Lung (tissue), 12 donors: ENCODE results near the gene GRK6. TPM values are rescaled to one million over a fixed set of nuclear protein-coding genes. Genes with fewer than 3 reads are reported as not detected.

ENCODE experiments used
- ATAC-seq: fragments of 200-7000 bp; cut with Tn5 transposase; one replicate; pipeline ENCODE4 v1.9.1; 2020; ENCODE audit warnings: moderate number of reproducible peaks; ENCODE audit not compliant: insufficient read depth, low FRiP score
- DNase-seq, 3 donors: peaks; one replicate each; pipeline ENCODE4 v3.0.0-alpha.2; 2013 to 2017
- H3K27ac ChIP-seq, 2 donors: one replicate each; pipeline ENCODE4 v1.5.1; 2013; ENCODE audit warnings: mild to moderate bottlenecking in 2 of 2, moderate library complexity in 2 of 2, control low read depth in 1 of 2, inconsistent platforms in 1 of 2, low read depth in 1 of 2, low read length in 1 of 2
- H3K27me3 ChIP-seq, 3 donors: one replicate each; pipeline ENCODE4 v1.5.1; 2013; ENCODE audit warnings: low read length in 2 of 3; ENCODE audit not compliant: control insufficient read depth in 3 of 3, insufficient read depth in 3 of 3
- H3K36me3 ChIP-seq, 4 donors: one replicate each; pipeline ENCODE4 v1.5.1; 2013; ENCODE audit warnings: low read length in 4 of 4, mild to moderate bottlenecking in 1 of 4, moderate library complexity in 1 of 4; ENCODE audit not compliant: control insufficient read depth in 4 of 4, insufficient read depth in 4 of 4
- H3K4me1 ChIP-seq, 5 donors: one replicate each; pipeline ENCODE4 v1.5.1; 2013; ENCODE audit warnings: low read length in 5 of 5, mild to moderate bottlenecking in 2 of 5, moderate library complexity in 1 of 5; ENCODE audit not compliant: control insufficient read depth in 5 of 5, insufficient read depth in 5 of 5
- H3K4me3 ChIP-seq: one replicate; pipeline ENCODE4 v1.5.1; 2013; ENCODE audit warnings: mild to moderate bottlenecking, control low read depth, moderate library complexity
- H3K9ac ChIP-seq, 2 donors: one replicate each; pipeline ENCODE4 v1.5.1; 2013; ENCODE audit warnings: low read length in 2 of 2, control low read depth in 1 of 2; ENCODE audit not compliant: insufficient read depth in 1 of 2
- H3K9me3 ChIP-seq, 4 donors: one replicate each; pipeline ENCODE4 v1.5.1; 2013; ENCODE audit warnings: low read length in 3 of 4, mild to moderate bottlenecking in 1 of 4, moderate library complexity in 1 of 4; ENCODE audit not compliant: control insufficient read depth in 4 of 4, insufficient read depth in 3 of 4
- CTCF ChIP-seq: IDR thresholded peaks from 2 replicates; pipeline ENCODE4 v1.5.1; 2012; ENCODE audit warnings: mild to moderate bottlenecking; ENCODE audit errors: control extremely low read depth, extremely low read depth
- WGBS, 2 donors: extraction: QIAGEN DNeasy Blood & Tissue Kit; methylation state at CpG; one replicate each; pipeline ENCODE4 v1.1.7; 2013; 5-methylcytosine and 5-hydroxymethylcytosine counted together
- polyA plus RNA-seq, 2 donors: library from polyadenylated mRNA; stranded (reverse); fragments of 200-250 nt; gene quantifications; one replicate each; pipeline ENCODE4 v1.2.1, GENCODE V29; 2013
- total RNA-seq, 2 donors: library from RNA; depleted of rRNA in 1 of 2; stranded (reverse); fragments of >200 nt in 1 of 2; gene quantifications; one replicate each; pipeline ENCODE4 v1.2.1, GENCODE V29; 2014 to 2021
- donor health status: control.
- donor health status: control.
- donor health status: Bipolar disorder and iron deficiency.
- donor health status: healthy.
- donor health status: DM: yes; HTN: yes; CAD: no.

GRK6 gene
- total and polyA plus RNA-seq, 4 donors: 20.7 to 68.0 (median 40.3) TPM

GRCh38 chr5:177428574-177429217 is 2.2 kb downstream of the GRK6 start:
- Histone ChIP-seq H3K9ac (no peak overlapping the region), H3K9me3 (no peaks in the 10 kb centered on the region), H3K27me3 (no peaks in the 10 kb centered on the region), H3K4me3 (no peak overlapping the region), H3K36me3 (peaks cover 0 to 34% (median 11%) of the 10 kb centered on the region in 4 donors), H3K4me1 (peaks cover 0 to 31% (median 12%) of the 10 kb centered on the region in 5 donors), H3K27ac (peak overlapping the region in 1 of 2 donors; percentile 91)
- WGBS, 2 donors: 38 to 71% methylated on average over 10 of the region's 10 CpGs
- DNase-seq: no peak
- no peak for TF ChIP-seq CTCF
- ATAC-seq: no peak

- no peak for TF ChIP-seq CTCF
These were observed 3.0 kb downstream of the GRK6 start for GRCh38 chr5:177429248-177430040.

GRCh38 chr5:177430140-177430951 is 3.9 kb downstream of the GRK6 start:
- ATAC-seq: no peak
- Histone ChIP-seq H3K27me3 (no peaks in the 10 kb centered on the region), H3K27ac (peak overlapping the region in 1 of 2 donors; percentile 3), H3K36me3 (peaks cover 0 to 50% (median 18%) of the 10 kb centered on the region in 4 donors), H3K4me3 (no peak overlapping the region), H3K9ac (no peak overlapping the region), H3K4me1 (peaks cover 0 to 28% (median 12%) of the 10 kb centered on the region in 5 donors), H3K9me3 (no peaks in the 10 kb centered on the region)
- no peak for TF ChIP-seq CTCF
- peak in 1 of 3 donors; percentile 44 for DNase-seq
- WGBS, 2 donors: 77 to 85% methylated on average over 26 of the region's 26 CpGs

More at GRCh38 chr5:177429248-177430040, 3.0 kb downstream of the GRK6 start:
- H3K9ac ChIP-seq: peak overlapping the region in 1 of 2 donors; percentile 30
- H3K4me1 ChIP-seq: peaks cover 0 to 31% (median 12%) of the 10 kb centered on the region in 5 donors
- no peaks in the 10 kb centered on the region for H3K27me3 ChIP-seq
- DNase-seq (peak in 1 of 3 donors; percentile 39), ATAC-seq (peak; percentile 3)
- peak overlapping the region in 1 of 2 donors; percentile 91 for H3K27ac ChIP-seq
- WGBS, 2 donors: 29 to 66% methylated on average over 6 of the region's 6 CpGs
- H3K36me3 ChIP-seq: peaks cover 0 to 41% (median 14%) of the 10 kb centered on the region in 4 donors
- no peaks in the 10 kb centered on the region for H3K9me3 ChIP-seq
- H3K4me3 ChIP-seq: no peak overlapping the region
